ENCODE results near the gene DSCAM. TPM values are rescaled to one million over a fixed set of nuclear protein-coding genes. Genes with fewer than 3 reads are reported as not detected.
A peak's percentile ranks its signal among the peaks of the same experiment; 100 is the strongest.

The DSCAM gene
- total RNA-seq, 2 donors from 2014 or later, result not detected

DNA sequence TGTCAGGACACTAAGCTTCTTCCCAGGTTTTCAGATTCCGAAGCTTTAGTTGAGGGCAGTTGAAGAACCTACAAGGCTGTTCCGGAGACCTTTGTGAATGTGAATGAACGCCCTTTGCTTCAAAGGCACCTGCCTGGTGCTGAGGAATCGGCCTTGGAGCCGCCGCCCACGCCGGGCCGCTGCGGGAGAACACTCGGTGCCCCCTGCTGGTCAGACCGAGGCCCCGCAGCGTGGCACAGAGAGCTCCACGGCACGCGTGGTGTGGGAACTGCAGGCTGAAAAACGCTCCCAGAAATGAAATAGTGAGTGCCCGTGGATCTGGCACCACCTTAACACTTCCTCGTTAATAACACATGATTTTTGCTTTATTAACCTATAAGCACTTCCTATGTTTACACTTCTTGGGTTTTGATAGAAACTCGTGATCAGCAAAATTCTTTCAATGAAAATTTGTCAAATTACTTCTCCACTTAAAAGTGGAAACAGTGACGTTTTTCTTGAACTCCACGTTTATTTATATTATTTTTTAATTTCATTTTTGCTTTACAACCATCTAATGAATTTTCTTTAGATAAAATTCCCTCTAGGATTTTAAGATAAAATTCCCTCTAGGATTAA lies 460.6 kb downstream of the DSCAM start:
- TF ChIP-seq, protein P1, sequence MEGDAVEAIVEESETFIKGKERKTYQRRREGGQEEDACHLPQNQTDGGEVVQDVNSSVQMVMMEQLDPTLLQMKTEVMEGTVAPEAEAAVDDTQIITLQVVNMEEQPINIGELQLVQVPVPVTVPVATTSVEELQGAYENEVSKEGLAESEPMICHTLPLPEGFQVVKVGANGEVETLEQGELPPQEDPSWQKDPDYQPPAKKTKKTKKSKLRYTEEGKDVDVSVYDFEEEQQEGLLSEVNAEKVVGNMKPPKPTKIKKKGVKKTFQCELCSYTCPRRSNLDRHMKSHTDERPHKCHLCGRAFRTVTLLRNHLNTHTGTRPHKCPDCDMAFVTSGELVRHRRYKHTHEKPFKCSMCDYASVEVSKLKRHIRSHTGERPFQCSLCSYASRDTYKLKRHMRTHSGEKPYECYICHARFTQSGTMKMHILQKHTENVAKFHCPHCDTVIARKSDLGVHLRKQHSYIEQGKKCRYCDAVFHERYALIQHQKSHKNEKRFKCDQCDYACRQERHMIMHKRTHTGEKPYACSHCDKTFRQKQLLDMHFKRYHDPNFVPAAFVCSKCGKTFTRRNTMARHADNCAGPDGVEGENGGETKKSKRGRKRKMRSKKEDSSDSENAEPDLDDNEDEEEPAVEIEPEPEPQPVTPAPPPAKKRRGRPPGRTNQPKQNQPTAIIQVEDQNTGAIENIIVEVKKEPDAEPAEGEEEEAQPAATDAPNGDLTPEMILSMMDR (IDR thresholded peaks at IDR 0.05), result peak; percentile 52 to 90
- no peak overlapping the region for H3K4me3 ChIP-seq
- H3K27me3 ChIP-seq, result no peaks in the 10 kb centered on the region
- H3K36me3 ChIP-seq, result no peaks in the 10 kb centered on the region
- peak; percentile 60 for DNase-seq (ENCODE audit: low spot score)
- no peaks in the 10 kb centered on the region for H3K4me1 ChIP-seq
- no peaks in the 10 kb centered on the region for H3K9me3 ChIP-seq
- H3K27ac ChIP-seq, result no peak overlapping the region

DNA sequence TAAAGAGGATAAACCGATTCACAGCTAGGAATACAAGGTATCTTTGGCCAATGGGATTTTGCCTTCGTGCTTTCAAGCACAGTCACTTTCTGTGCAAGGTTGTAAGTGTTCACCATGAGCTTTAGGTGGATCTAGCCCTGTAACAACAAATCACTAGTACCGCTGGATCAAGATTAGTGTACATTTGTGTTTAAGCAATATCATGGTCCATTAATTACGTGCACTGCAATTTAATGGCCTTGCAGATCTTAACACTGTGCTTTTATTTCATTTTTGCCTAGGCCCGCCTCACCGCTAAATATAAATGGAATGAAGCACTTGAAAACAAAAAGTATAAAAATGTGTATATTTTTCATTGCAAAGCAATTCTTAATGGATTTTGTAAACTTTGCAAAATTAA lies 461.1 kb downstream of the DSCAM start:
- Histone ChIP-seq H3K4me3 (no peak overlapping the region), H3K4me1 (no peaks in the 10 kb centered on the region), H3K9me3 (no peaks in the 10 kb centered on the region), H3K27ac (no peak overlapping the region), H3K27me3 (no peaks in the 10 kb centered on the region), H3K36me3 (no peaks in the 10 kb centered on the region)
- DNase-seq (ENCODE audit: low spot score), result no peak
- TF ChIP-seq, protein P1 (IDR thresholded peaks at IDR 0.05), result no peak

DNA sequence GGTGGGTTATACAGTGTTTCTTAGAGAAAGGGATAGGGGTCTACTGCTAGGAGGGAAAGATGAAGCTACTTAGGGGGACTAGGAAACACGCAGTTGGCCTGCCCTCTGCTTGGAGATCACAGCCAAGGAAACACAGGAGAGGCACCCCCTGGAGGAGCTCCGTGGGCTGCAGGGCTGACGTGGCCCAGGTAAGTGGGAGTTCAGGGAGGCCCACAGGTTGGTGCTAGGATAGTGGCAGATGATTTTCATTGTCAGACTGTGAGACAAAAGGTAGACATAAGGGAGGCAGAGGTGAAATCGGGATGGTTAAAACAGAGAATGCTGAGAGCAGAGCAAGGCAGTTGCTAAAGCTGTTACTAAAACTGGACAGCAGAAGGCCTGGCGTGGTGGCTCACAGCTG lies 463.0 kb downstream of the DSCAM start:
- no peak overlapping the region for H3K27ac ChIP-seq
- H3K36me3 ChIP-seq, result no peaks in the 10 kb centered on the region
- no peak overlapping the region for H3K4me3 ChIP-seq
- TF ChIP-seq, protein P1 (IDR thresholded peaks at IDR 0.05), result no peak
- no peaks in the 10 kb centered on the region for H3K27me3 ChIP-seq
- DNase-seq (ENCODE audit: low spot score), result no peak
- no peaks in the 10 kb centered on the region for H3K9me3 ChIP-seq
- H3K4me1 ChIP-seq, result no peaks in the 10 kb centered on the region

DNA sequence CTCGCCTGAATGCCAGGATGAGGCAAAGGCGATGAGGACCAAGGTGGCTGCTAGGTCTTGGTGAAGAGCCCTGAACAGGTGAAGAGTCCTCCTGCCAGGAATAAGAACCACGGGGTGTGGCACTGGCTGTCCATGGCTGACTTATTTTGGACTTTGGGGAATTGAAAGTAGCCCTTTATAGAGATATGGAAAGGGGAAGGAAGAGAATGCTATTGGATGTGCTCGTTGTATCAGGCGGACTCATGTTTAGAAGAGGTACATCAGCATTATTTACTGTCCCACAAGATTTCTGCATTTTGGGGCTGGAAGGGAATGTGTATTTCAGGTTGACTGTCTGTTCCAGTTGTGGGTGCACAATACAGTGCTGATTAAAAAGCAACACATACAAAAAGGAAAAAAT lies 465.8 kb downstream of the DSCAM start:
- no peaks in the 10 kb centered on the region for H3K4me1 ChIP-seq
- TF ChIP-seq, protein P1 (IDR thresholded peaks at IDR 0.05), result no peak
- H3K27me3 ChIP-seq, result no peaks in the 10 kb centered on the region
- H3K27ac ChIP-seq, result no peak overlapping the region
- no peaks in the 10 kb centered on the region for H3K9me3 ChIP-seq
- no peak overlapping the region for H3K4me3 ChIP-seq
- no peaks in the 10 kb centered on the region for H3K36me3 ChIP-seq
- DNase-seq (ENCODE audit: low spot score), result no peak

DNA sequence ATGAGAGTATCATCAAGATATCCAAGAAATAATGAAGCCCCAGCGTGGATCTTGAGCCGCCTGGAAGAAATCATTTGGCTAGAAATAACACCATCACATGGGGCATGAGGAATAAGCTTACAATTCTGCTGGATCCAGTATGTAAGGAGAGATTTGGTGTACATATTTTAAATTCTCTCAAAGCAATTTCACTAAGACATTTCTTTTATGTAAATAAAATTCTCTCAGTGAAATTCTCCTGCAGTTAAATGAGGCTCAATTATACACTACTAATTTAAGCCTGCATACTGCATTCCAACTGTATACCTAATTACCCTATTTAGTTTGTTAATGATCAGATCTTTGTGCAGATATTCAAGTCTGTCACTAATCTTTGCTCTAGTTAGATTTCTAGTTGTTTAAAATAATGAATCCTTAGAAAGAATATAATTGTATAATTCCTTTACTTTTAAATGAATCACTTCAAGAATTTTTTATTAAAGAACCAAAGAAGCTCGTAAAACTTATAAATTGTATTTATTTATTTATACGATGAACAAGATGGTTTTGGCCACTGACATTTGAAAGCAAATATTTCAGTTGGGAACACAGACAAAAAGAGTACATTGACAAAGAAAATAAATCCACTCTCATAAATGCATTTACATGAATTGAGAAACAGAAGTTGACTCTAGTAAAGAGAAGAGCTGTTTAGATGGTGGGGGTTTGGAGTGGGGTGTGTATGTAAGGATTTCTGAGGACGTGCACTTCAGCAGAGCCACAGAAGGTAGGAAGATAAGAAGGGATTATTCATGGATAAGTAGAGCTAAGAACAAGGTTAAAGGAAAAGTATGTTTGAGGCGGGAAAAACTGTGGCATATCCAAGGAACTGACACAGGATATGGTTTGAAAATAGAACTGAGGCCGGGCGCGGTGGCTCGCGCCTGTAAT lies 466.8 kb downstream of the DSCAM start:
- DNase-seq (ENCODE audit: low spot score), result no peak
- no peaks in the 10 kb centered on the region for H3K9me3 ChIP-seq
- no peaks in the 10 kb centered on the region for H3K36me3 ChIP-seq
- no peaks in the 10 kb centered on the region for H3K4me1 ChIP-seq
- TF ChIP-seq, protein P1 (IDR thresholded peaks at IDR 0.05), result no peak
- H3K4me3 ChIP-seq, result no peak overlapping the region
- H3K27ac ChIP-seq, result no peak overlapping the region
- no peaks in the 10 kb centered on the region for H3K27me3 ChIP-seq

Measured in right atrium auricular region (tissue), 2 donors.